LNCaP clone FGC (cell line): Measurements from ENCODE around the gene APOB.

Experiments
- DNase-seq: peaks from one replicate; pipeline ENCODE4 v3.0.0-alpha.2; 2011; ENCODE audit warnings: low read depth
- H3K4me3 ChIP-seq: 2 replicates; pipeline ENCODE4 v1.5.1; 2011; ENCODE audit warnings: mild to moderate bottlenecking, low read depth, low read length, control low read depth
- CTCF ChIP-seq: IDR thresholded peaks from 2 replicates; pipeline ENCODE4 v1.5.1; 2012; ENCODE audit warnings: mild to moderate bottlenecking; ENCODE audit not compliant: control insufficient read depth, insufficient read depth; ENCODE audit errors: extremely low read depth

APOB gene

GRCh38 chr2:20960003-20960402 lies 83.9 kb downstream of the APOB start:
- no peak for DNase-seq
- no peak for TF ChIP-seq CTCF
- H3K4me3 ChIP-seq = no peak overlapping the region

- no peak for TF ChIP-seq CTCF
- H3K4me3 ChIP-seq = no peak overlapping the region
- no peak for DNase-seq
Measured at GRCh38 chr2:20959252-20959651, 84.6 kb downstream of the APOB start.

- no peak for DNase-seq
- no peak for TF ChIP-seq CTCF
- no peak overlapping the region for H3K4me3 ChIP-seq
Measured at GRCh38 chr2:20957788-20958525, 85.9 kb downstream of the APOB start.

GRCh38 chr2:20955277-20956026 lies 88.4 kb downstream of the APOB start:
- H3K4me3 ChIP-seq = no peak overlapping the region
- no peak for DNase-seq

GRCh38 chr2:20953146-20953824 lies 90.6 kb downstream of the APOB start:
- DNase-seq = no peak
- no peak for TF ChIP-seq CTCF
- H3K4me3 ChIP-seq = no peak overlapping the region

More at GRCh38 chr2:20955277-20956026, 88.4 kb downstream of the APOB start:
- TF ChIP-seq CTCF = no peak
